ENCODE results near the gene CTDP1. TPM values are rescaled to one million over a fixed set of nuclear protein-coding genes. Genes with fewer than 3 reads are reported as not detected.

CTDP1 gene
- total RNA-seq, 1 experiment from 2014 or later: 24.9 TPM

DNA sequence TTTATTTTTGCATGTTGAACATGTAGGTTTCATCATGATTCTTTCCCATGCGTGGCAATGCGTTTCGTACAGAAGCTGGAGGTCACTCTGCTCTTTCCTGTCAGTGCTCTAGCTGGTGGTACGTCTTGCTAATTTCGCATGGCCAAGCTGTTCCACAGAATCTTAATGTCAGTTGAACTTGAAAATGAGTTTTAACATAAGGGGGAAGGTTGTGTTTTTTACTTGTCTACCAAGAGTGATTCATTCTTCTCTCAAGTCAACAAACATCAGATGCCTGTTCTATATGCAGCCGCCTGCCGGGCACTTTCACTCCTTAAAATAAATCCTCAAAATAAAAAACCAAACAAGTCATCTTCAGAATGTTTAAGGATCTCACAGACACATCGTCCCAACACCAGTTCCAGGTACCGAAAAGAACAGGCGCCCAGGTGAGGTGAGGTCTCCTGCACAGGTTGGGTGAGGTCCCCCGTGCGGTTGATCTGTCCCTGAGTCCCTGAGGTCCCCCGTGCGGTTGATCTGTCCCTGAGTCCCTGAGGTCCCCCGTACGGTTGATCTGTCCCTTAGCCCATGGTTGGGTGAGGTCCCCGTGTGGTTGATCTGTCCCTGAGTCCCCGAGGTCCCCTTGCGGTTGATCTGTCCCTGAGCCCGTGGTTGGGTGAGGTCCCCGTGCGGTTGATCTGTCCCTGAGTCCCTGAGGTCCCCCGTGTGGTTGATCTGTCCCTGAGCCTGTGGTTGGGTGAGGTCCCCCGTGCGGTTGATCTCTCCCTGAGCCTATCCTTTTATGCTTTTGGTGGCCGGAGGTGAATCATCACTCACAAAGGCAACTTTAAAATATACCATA, 61.1 kb downstream of the CTDP1 start:
- Histone ChIP-seq H3K4me1 (ENCODE audit: control insufficient read depth in 1 of 2, insufficient read depth in 2 of 2, low read length in 2 of 2) (no peaks in the 10 kb centered on the region), H3K9me2 (ENCODE audit: insufficient read depth) (no peaks in the 10 kb centered on the region), H3K4me2 (ENCODE audit: low read length) (no peak overlapping the region), H3K27ac (ENCODE audit: low read depth, low read length) (no peak overlapping the region), H3K9ac (ENCODE audit: low read length) (no peak overlapping the region), H3K9me3 (ENCODE audit: control insufficient read depth in 1 of 2, insufficient read depth in 1 of 2, low read depth in 1 of 2, low read length in 2 of 2) (no peaks in the 10 kb centered on the region), H3K36me3 (ENCODE audit: control insufficient read depth in 1 of 2, insufficient read depth in 2 of 2, low read length in 2 of 2) (peaks cover 2 to 20% of the 10 kb centered on the region in 2 experiments), H2AFZ (ENCODE audit: low read depth, low read length, poor library complexity, severe bottlenecking) (no peak overlapping the region), H3K79me2 (ENCODE audit: insufficient read depth, low read length) (no peaks in the 10 kb centered on the region), H3K27me3 (ENCODE audit: insufficient read depth, low read length) (no peaks in the 10 kb centered on the region), H3K4me3 (replicated peaks in 1 of 2; ENCODE audit: low read depth in 1 of 2, low read length in 2 of 2) (no peak overlapping the region), H4K20me1 (ENCODE audit: insufficient read depth) (no peaks in the 10 kb centered on the region)
- ATAC-seq (no peak), DNase-seq (ENCODE audit: low read depth, low spot score) (no peak)
- TF ChIP-seq RAD21 (IDR thresholded peaks at IDR 0.05; ENCODE audit: low read depth) (no peak), POLR2AphosphoS5 (IDR thresholded peaks at IDR 0.05; ENCODE audit: low read depth, low read length) (no peak), TCF7L2 (IDR thresholded peaks at IDR 0.05; ENCODE audit: borderline replicate concordance, extremely low read depth, insufficient read depth, insufficient read length) (no peak), JUND (IDR thresholded peaks at IDR 0.05) (no peak), YY1 (IDR thresholded peaks at IDR 0.05; ENCODE audit: extremely low read depth, insufficient replicate concordance, low read depth, low read length) (no peak), SP1 (IDR thresholded peaks at IDR 0.05; ENCODE audit: low read depth) (no peak), ZFX (IDR thresholded peaks at IDR 0.05) (no peak), CBX3 (IDR thresholded peaks at IDR 0.05; ENCODE audit: low read depth) (no peak), POLR2A (IDR thresholded peaks at IDR 0.05; ENCODE audit: borderline replicate concordance, extremely low read depth, insufficient read depth, insufficient read length) (no peak), SIN3A (IDR thresholded peaks at IDR 0.05; ENCODE audit: low read depth) (no peak), ELF1 (IDR thresholded peaks at IDR 0.05; ENCODE audit: borderline replicate concordance, low read depth) (no peak), CEBPB (IDR thresholded peaks at IDR 0.05; ENCODE audit: low read depth) (no peak), ZNF274 (IDR thresholded peaks at IDR 0.05; ENCODE audit: low read depth, low read length) (no peak)
- TF ChIP-seq, protein P1, sequence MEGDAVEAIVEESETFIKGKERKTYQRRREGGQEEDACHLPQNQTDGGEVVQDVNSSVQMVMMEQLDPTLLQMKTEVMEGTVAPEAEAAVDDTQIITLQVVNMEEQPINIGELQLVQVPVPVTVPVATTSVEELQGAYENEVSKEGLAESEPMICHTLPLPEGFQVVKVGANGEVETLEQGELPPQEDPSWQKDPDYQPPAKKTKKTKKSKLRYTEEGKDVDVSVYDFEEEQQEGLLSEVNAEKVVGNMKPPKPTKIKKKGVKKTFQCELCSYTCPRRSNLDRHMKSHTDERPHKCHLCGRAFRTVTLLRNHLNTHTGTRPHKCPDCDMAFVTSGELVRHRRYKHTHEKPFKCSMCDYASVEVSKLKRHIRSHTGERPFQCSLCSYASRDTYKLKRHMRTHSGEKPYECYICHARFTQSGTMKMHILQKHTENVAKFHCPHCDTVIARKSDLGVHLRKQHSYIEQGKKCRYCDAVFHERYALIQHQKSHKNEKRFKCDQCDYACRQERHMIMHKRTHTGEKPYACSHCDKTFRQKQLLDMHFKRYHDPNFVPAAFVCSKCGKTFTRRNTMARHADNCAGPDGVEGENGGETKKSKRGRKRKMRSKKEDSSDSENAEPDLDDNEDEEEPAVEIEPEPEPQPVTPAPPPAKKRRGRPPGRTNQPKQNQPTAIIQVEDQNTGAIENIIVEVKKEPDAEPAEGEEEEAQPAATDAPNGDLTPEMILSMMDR (IDR thresholded peaks at IDR 0.05 in 2 of 3, conservative IDR thresholded peaks at IDR 0.05 in 1 of 3; ENCODE audit: borderline replicate concordance in 1 of 3, insufficient read depth in 1 of 3, low read depth in 2 of 3, low read length in 2 of 3): no peak
- TF ChIP-seq, protein P2, sequence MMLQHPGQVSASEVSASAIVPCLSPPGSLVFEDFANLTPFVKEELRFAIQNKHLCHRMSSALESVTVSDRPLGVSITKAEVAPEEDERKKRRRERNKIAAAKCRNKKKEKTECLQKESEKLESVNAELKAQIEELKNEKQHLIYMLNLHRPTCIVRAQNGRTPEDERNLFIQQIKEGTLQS (IDR thresholded peaks at IDR 0.05): no peak
- ChIA-PET POLR2A (no interaction called here), RAD21 (ENCODE audit: low non-redundant PET in 1 of 2, low total read pairs in 2 of 2, uncharacterized antibody in 2 of 2, unreplicated experiment in 2 of 2) (no interaction called here), CTCF (no interaction called here)
- BruUV-seq (replicated peaks): no TSS peak
- intact Hi-C loops (cut with micrococcal nuclease): no loop called here
